HepG2 (cell line): ENCODE data around the gene GPR158.

Experiments
- KAT8 ChIP-seq: IDR thresholded peaks from 2 replicates; pipeline ENCODE4 v1.6.1; 2016; ENCODE audit warnings: missing genetic modification reagents, missing compliant biosample characterization
- YEATS4 ChIP-seq: sonication (generic); formaldehyde crosslinking; IDR thresholded peaks from 2 replicates; pipeline ENCODE4 v1.4.0; 2020; ENCODE audit warnings: missing genetic modification reagents, borderline replicate concordance
- ZFP37 ChIP-seq: sonication (generic); formaldehyde crosslinking; IDR thresholded peaks from 2 replicates; pipeline ENCODE4 v1.4.0; 2020; ENCODE audit warnings: missing genetic modification reagents, borderline replicate concordance
- ZHX1 ChIP-seq: sonication (generic); formaldehyde crosslinking; IDR thresholded peaks from 2 replicates; pipeline ENCODE4 v1.8.1; 2022; ENCODE audit warnings: low read depth, mild to moderate bottlenecking, missing genetic modification reagents
- ZNF274 ChIP-seq: sonication (generic); formaldehyde crosslinking; IDR thresholded peaks from 2 replicates; pipeline ENCODE4 v1.5.1; 2020; ENCODE audit warnings: mild to moderate bottlenecking, missing genetic modification reagents
- ZZZ3 ChIP-seq: sonication (generic); formaldehyde crosslinking; IDR thresholded peaks from 2 replicates; pipeline ENCODE4 v1.4.0; 2020; ENCODE audit warnings: missing genetic modification reagents, mild to moderate bottlenecking, borderline replicate concordance
- TF ChIP-seq, protein P1 (sequence below), 2 experiments: sonication (generic) in 1 of 2; formaldehyde crosslinking in 1 of 2; IDR thresholded peaks; 2 replicates each; pipeline versions ENCODE4 v1.5.1 to v1.6.1; 2011 to 2020; ENCODE audit warnings: borderline replicate concordance in 1 of 2, low read depth in 1 of 2, low read length in 1 of 2, mild to moderate bottlenecking in 1 of 2, missing genetic modification reagents in 1 of 2, moderate library complexity in 1 of 2

DNA sequence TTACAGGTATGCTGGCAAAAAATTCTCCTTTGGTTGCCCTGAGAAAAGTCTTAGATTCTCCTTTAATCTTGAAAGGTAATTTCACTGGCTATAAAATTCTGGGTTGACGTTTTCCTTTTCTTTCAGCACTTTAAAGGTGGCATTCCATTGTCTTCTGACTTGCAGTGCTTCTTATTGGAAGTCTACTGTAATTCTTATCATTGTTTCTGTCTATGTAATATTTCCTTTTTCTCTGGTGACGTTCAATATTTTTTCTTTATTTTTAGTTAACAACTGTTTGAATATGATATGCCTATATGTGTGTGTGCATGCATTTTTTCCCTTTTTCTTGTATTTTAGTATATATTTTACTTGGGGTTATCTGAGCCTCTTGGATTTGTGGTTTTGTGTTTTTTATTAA is 111.0 kb downstream of the GPR158 start:
- TF ChIP-seq ZZZ3, result no peak
- TF ChIP-seq, protein P1, sequence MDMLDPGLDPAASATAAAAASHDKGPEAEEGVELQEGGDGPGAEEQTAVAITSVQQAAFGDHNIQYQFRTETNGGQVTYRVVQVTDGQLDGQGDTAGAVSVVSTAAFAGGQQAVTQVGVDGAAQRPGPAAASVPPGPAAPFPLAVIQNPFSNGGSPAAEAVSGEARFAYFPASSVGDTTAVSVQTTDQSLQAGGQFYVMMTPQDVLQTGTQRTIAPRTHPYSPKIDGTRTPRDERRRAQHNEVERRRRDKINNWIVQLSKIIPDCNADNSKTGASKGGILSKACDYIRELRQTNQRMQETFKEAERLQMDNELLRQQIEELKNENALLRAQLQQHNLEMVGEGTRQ (IDR thresholded peaks at IDR 0.05; ENCODE audit: low read depth, low read length), result no peak
- TF ChIP-seq, protein P1 (CRISPR knock-in tag; IDR thresholded peaks at IDR 0.05; ENCODE audit: borderline replicate concordance), result no peak
- no peak for TF ChIP-seq YEATS4 (CRISPR knock-in tag)
- no peak for TF ChIP-seq ZFP37 (CRISPR knock-in tag)
- TF ChIP-seq ZNF274, result no peak
- TF ChIP-seq ZHX1 (CRISPR knock-in tag), result no peak
- TF ChIP-seq KAT8 (CRISPR knock-in tag), result no peak
